Measurements from ENCODE around the gene UNC5B.

Gene UNC5B

GRCh38 chr10:71212318-71213126, at the start of gene UNC5B:
TSS of gene UNC5B (plus strand) at chr10:71212570. CDS start at chr10:71212986, 416 bp downstream.
- peak; percentile 93 for DNase-seq

DNA sequence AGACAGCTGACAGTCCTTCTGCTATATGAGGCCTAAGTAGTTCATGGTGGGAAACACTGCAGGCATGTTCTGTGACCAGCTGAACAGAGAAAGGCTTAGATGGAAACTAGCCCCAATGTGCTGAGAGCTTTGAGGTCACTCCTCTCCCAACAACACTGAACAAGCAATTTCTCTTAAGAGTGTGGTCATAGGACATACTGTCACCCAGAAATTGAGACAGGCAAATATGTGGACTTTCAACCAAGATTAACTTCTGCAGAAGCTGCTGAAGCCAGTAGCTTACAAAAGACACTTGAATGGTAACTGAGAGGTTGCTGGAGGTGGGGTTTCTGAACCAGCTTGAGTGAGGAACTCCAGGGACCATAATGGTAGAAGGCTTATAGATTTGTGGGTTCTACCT, 38.9 kb upstream of the UNC5B start:
- DNase-seq = no peak

DNA sequence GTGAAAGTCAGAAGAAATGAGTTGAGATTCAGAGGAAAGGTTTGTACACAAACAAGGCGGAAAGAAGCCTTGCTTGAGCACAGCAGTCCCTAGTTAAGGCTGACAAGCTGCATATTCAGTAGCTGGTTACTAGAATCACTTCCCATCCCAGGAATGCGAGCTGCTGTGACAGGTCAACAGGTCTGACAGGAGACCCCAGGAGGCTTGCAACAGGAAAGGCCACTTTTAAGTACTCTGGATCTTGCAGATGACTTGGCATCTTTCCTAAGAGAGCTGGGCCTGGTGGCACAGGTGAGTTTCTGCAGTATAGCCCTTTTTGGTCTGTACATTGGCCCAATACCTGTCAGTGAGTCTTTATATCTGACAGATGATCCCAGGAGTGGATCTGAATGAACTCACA, 35.7 kb upstream of the UNC5B start:
- no peak for DNase-seq

GRCh38 chr10:71177651-71178199, 34.6 kb upstream of the UNC5B start:
- no peak for DNase-seq

GRCh38 chr10:71178880-71179279, 33.5 kb upstream of the UNC5B start:
- no peak for DNase-seq

GRCh38 chr10:71179382-71179781, 33.0 kb upstream of the UNC5B start:
- no peak for DNase-seq

- DNase-seq = no peak
Observed at GRCh38 chr10:71184421-71184820, 27.9 kb upstream of the UNC5B start.

DNA sequence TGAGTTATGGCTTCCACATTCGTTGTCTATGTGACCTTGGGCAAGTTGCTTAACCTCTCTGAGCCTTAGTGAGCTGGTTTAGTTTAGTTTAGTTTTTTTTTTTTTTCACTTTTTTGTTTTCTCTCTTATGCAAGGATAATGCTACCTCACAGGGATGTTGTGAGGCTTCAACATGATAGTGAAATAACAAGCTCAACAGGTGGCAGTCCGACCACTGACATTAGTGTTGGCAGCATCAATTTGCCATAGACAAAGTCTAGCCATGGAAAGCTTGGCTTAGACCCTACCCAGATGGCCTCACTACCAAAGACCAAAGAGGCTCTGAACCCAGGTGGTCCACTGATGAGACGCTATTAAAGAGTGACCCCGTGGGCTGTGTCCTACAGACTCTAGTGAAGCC, 27.2 kb upstream of the UNC5B start:
- no peak for DNase-seq

- DNase-seq = no peak
Observed at GRCh38 chr10:71187197-71187596, 25.2 kb upstream of the UNC5B start.

DNA sequence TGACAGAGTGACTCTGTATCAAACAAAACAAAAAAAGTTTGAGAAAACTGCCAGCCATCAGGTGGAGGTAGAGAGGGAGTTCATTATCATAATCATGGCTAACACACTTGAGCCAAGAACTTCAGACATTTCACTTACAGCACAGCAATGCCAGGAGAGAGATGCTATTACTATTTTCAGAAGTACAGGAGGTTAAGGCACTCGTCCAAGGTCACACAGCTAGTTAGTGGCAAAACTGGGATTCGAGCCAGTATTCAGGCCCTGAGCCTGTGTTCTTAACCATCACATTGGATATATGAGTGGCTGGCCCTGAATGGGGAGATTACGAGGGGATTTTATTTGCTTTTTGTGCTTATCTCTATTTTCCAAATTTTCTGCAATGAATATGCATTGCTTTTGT, 24.8 kb upstream of the UNC5B start:
- peak; percentile 24 for DNase-seq

DNA sequence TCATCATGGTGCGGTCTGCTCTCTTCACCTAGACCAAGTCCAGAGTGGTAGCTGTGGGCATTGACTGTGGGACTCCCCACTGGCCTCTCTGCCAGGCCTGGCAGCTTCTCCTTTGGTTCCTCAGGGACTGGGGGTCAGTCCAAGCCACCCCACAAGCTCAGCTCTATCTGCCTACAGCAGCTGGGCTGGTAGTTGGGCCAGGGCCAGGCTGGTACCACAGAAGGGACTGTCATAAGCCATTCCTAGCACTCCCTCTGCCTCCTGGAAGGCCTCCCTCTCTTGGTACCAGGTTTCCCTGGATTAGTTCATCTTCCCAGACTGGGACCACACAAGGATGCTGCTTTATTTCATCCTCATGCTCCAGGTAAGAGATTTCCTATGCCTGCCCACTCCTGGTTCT, 24.2 kb upstream of the UNC5B start:
- DNase-seq = no peak

DNA sequence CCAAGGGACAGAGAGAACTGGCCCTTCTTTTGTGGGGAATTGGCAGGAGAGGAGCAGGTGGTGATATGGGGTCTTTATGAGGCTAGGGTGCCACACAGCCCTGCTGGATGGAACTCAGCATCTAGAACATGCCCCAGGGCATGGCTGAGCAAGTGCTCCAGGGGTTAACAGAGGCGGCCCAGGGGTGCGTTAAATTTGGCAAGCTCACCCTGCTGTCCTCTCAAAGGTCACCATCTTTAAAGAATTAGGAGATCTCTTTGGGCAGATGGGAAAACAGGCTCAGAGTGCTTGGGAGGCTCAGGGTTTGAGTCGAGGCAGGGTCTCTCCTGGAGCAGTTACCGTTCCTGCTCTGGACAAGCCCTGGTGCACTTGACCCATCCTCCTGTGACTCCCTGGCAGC, 21.4 kb upstream of the UNC5B start:
- DNase-seq = no peak

DNA sequence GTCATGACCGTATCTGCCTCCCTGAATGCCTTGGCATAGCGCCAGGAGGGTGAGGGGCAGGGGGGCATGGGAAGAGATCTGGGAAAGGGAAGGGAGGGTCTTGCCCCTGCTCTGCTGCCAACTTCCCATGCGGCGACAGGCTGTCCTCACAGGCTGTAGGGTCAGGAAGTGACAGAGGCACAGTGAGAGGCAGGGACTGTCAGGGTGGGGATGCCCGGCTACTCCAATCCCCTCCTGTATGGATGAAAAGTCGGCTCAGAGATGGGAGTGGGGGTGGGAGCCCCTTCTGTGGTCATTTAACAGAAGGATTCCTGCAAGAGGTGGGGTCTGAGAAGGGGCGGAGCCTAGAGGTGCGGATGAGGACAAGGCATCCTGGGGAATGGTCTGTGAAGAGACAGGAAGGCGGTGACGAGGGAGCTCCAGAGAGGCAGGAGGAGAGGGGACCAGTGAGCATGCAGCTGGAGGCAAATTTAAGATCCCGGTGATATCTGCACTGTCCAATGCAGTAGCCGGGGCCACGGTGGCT, 20.8 kb upstream of the UNC5B start:
- DNase-seq = no peak

- peak; percentile 5 for DNase-seq
Observed at GRCh38 chr10:71193516-71193915, 18.9 kb upstream of the UNC5B start.

DNA sequence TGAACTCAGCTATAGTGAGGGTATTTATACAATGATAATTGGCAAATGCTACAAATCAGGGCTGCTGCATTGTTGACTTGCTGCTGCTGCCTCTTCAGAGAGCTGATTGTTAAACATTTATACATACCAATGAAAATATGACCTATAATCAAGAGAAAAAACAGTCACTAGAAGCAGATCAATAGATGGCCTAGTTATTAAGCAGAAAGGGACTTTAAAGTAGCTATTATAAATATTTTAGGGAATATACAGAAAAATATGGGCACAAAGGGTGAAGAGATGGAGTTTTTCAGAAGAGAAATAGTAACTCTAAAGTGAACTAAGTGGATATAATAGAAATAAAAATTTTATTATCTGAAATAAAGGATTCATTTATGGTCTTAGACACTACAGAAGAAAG, 14.4 kb upstream of the UNC5B start:
- no peak for DNase-seq

DNA sequence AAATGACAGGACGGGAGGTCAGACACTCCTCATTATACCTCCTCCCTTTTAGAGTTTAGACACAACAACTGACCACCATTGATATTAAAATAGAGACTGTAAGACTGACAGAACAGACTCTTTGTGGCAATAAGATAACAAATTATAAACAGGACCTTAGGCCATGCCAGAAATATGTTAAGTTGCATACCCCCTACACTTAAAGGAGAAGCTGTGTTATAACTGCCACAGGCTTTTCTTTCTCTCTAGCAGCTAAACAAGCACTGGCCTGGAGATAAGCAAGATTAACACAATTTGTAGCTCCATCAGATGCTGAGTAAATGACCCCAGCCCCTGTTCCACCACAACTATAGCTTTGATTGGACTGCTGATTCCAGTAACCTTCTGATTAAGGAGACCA, 10.5 kb upstream of the UNC5B start:
- DNase-seq = peak; percentile 3

GRCh38 chr10:71202314-71202713, 10.1 kb upstream of the UNC5B start:
- DNase-seq = no peak

GRCh38 chr10:71203124-71203523, 9.2 kb upstream of the UNC5B start:
- no peak for DNase-seq

GRCh38 chr10:71203716-71204115, 8.7 kb upstream of the UNC5B start:
- DNase-seq = no peak

DNA sequence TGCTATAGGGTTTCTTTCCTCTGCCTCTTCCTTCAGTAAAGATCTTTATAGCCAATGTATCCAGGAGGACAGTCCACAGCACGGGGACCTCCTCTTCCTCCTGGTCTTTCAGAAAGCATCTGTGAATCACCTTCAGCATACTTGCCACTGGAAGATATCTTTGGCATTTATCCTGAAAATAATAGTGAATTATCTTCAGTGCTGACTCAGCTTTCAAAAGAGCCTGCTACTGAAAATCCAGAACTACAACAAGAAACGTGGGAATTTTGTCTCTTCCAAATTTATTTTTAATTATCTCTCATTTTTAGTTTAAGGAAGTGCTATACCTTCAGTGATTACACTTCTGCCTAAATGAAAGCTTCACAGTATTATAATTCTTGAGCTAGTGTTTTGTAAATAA, 7.6 kb upstream of the UNC5B start:
- DNase-seq = no peak

DNA sequence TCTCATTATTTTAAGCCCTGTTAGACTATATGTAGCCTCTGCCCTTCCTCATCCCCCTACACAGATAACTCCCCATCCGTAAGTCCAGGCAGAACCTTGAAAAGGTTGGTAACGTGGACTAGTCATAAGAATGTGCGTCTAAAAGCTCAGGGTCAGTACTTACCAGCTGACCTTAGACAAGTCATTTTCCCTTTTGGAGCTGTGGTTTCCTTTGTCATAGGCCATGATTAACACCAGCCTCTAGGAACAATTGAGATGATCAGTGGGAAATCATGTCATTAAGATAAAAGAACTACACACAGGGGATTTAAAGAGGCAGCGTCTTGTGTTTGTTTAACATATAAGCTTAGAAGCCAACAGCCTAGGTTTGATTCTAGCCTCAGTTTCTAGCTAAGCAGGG, 6.9 kb upstream of the UNC5B start:
- DNase-seq = no peak

GRCh38 chr10:71206911-71207310, 5.5 kb upstream of the UNC5B start:
- DNase-seq = no peak

DNA sequence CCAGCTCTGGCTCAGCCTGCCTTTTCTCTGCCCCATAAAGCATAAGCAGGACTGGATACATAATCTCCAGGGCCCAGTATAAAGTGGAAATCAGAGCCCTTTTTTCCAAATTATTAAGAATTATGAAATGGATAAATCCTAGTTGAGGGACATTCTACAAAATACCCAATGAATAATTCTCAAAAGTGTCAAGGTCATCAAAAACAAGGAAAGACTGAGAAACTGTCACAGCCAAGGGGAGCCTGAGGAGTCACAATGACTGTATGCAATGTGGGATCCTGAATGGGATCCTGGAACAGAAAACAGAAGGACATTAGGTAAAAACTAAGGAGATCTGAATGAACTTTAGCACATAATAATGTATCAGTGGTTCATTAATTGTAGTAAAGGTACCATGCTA, 4.8 kb upstream of the UNC5B start:
- DNase-seq = no peak

- no peak for DNase-seq
Observed at GRCh38 chr10:71209352-71209715, 3.0 kb upstream of the UNC5B start.
